Ovary (tissue), 9 donors: ENCODE data around the gene EIF4E. TPM values are rescaled to one million over a fixed set of nuclear protein-coding genes. Genes with fewer than 3 reads are reported as not detected.
"Not testable (repeated sequence)": the region's sequence is repeated elsewhere in the genome, so short reads cannot be mapped to it uniquely, and the experiment has no call there.

ENCODE experiments used
- DNase-seq, 5 donors: peaks; one replicate each; pipeline ENCODE4 v3.0.0-alpha.2; 2019 to 2020
- H3K27ac ChIP-seq, 2 donors: fragments of 200-600 bp; one replicate each; pipeline versions ENCODE4 v1.5.1 to v1.8.0; 2019 to 2022
- H3K27me3 ChIP-seq: fragments of 200-600 bp; one replicate; pipeline ENCODE4 v1.8.0; 2022
- H3K36me3 ChIP-seq: fragments of 200-600 bp; sonication (generic); one replicate; pipeline ENCODE4 v1.5.1; 2019
- H3K4me1 ChIP-seq: one replicate; pipeline ENCODE4 v1.8.1; 2013; ENCODE audit warnings: mild to moderate bottlenecking, moderate library complexity; ENCODE audit not compliant: insufficient read depth
- H3K4me3 ChIP-seq: fragments of 200-600 bp; sonication (generic); one replicate; pipeline ENCODE4 v1.5.1; 2017
- H3K9me3 ChIP-seq, 2 donors: fragments of 200-600 bp in 1 of 2; sonication (generic) in 1 of 2; one replicate each; pipeline versions ENCODE4 v1.5.1 to v1.8.1; 2013 to 2019; ENCODE audit warnings: mild to moderate bottlenecking in 1 of 2, moderate library complexity in 1 of 2
- EP300 ChIP-seq: sonication (generic); formaldehyde crosslinking; IDR thresholded peaks from one replicate; pipeline ENCODE4 v1.6.1; 2017; ENCODE audit warnings: antibody characterized with exemption
- POLR2A ChIP-seq: fragments of 450-650 bp; IDR thresholded peaks from one replicate; pipeline ENCODE4 v1.6.1; 2017; ENCODE audit warnings: antibody characterized with exemption, mild to moderate bottlenecking, moderate library complexity
- WGBS, 3 donors: extraction: QIAGEN DNeasy Blood & Tissue Kit in 1 of 3; methylation state at CpG; one replicate each; pipeline versions ENCODE4 v1.1.5 to v1.1.7; 2013 to 2017; 5-methylcytosine and 5-hydroxymethylcytosine counted together
- intact Hi-C, 4 donors: fragments of 100-400 bp; cut with DNase I; formaldehyde crosslinking; loops; one replicate each; pipeline versions ENCODE4 v1.11.0 to v1.15.1; 2022 to 2023
- polyA plus RNA-seq, 2 donors: library from polyadenylated mRNA; stranded (reverse); fragments of 200-250 nt in 1 of 2; fragments of 350-450 nt in 1 of 2; fragmentation: Illumina TruSeq in 1 of 2; extraction: RNeasy Lipid Tissue Mini Kit (QIAGEN cat#74804) in 1 of 2; gene quantifications; one replicate each; pipeline ENCODE4 v1.2.3, GENCODE V29; 2013 to 2014
- total RNA-seq, 7 donors: library from RNA; depleted of rRNA in 2 of 7; stranded (reverse); fragments of >200 nt in 2 of 7; fragmentation: NEBNext Ultra II Directional in 3 of 7; extraction: Animal tissue kit (Norgen Biotek cat#: 25700) in 3 of 7; gene quantifications; one replicate each; pipeline versions ENCODE4 v1.1.0 to v1.2.4, GENCODE V29; 2016 to 2023
- TF ChIP-seq, protein P1 (sequence below), 3 donors: fragments of 450-650 bp in 2 of 3; fragments of 200-600 bp in 1 of 3; IDR thresholded peaks; one replicate each; pipeline versions ENCODE4 v1.5.1 to v1.8.0; 2016 to 2022; ENCODE audit warnings: antibody characterized with exemption in 3 of 3, mild to moderate bottlenecking in 1 of 3
- donor health status: DM: no; HTN: no; CAD: no; lungs with moderate emphysema.
- donor health status: DM: no; HTN: no; CAD: no.
- donor health status: Bipolar disorder and iron deficiency.
- donor health status: DM: yes; HTN: yes; CAD: no.
- donor health status: DM: no; HTN: no; CAD: no.
- donor health status: DM: yes; HTN: yes; CAD: no.

Gene EIF4E
- total and polyA plus RNA-seq, 9 donors = 26.7 to 74.4 (median 62.7) TPM

DNA sequence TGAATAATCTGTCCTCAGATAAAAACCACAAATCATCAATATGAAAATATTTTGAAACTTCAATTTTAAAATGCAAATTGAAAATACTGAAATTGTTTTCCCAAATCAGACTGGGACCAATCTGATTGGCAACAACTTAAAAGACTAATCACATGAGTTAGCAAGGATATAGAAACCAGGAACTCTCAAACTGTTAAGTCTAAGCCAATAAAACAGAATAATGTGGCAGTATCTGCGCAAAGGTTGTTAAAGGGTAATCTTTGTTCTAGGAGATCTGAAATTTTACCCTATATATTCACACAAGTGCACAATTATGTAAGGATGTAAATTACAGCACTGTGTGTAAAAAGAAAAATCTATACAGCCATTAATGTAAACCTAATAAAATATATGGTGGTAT lies 29.7 kb downstream of the EIF4E start:
- intact Hi-C loops = no loop called here
- Histone ChIP-seq H3K27me3 (no peaks in the 10 kb centered on the region), H3K4me3 (no peak overlapping the region), H3K9me3 (no peaks in the 10 kb centered on the region), H3K36me3 (no peaks in the 10 kb centered on the region), H3K27ac (no peak overlapping the region), H3K4me1 (no peaks in the 10 kb centered on the region)
- 96 to 98% (median 98%) methylated on average over 1 of the region's 1 CpG for WGBS, 3 donors
- TF ChIP-seq POLR2A (no peak), EP300 (no peak)
- TF ChIP-seq, protein P1, sequence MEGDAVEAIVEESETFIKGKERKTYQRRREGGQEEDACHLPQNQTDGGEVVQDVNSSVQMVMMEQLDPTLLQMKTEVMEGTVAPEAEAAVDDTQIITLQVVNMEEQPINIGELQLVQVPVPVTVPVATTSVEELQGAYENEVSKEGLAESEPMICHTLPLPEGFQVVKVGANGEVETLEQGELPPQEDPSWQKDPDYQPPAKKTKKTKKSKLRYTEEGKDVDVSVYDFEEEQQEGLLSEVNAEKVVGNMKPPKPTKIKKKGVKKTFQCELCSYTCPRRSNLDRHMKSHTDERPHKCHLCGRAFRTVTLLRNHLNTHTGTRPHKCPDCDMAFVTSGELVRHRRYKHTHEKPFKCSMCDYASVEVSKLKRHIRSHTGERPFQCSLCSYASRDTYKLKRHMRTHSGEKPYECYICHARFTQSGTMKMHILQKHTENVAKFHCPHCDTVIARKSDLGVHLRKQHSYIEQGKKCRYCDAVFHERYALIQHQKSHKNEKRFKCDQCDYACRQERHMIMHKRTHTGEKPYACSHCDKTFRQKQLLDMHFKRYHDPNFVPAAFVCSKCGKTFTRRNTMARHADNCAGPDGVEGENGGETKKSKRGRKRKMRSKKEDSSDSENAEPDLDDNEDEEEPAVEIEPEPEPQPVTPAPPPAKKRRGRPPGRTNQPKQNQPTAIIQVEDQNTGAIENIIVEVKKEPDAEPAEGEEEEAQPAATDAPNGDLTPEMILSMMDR (IDR thresholded peaks at IDR 0.05) = no peak
- DNase-seq = no peak

DNA sequence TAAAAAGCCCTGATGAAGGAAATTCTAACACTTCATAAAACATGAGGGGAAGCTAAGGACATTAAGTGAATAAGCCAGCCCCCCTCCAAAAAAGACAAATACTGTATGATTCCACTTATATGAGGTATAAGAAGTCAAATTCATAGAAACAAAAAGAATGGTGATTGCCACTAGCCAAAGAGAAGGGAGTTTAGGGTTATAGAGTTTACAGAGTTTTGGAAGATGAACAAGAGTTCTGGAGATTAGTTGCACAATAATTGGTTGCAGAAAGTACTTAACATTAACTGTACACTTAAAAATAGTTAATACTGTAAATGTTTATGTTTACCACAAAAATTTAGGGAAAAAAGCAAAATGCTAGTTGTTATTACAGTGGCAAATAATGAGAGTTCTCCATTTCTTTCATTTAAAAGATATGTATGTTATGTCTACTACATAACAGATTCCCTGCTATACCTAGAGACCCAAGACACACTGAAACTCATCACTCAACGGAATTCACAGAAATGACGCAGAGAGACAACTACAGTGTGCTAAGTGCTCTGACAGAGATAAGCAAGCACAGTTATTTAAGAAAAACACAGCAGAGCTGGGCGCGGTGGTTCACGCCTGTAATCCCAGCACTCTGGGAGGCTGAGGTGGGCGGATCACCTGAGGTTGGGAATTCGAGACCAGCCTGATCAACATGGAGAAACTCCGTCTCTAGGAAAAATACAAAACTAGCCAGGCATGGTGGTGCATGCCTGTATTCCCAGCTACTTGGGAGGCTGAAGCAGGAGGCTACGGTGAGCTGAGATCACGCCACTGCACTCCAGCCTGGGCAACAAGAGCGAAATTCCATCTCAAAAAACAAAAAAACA lies 37.2 kb downstream of the EIF4E start:
- 97% methylated on average over 11 of the region's 11 CpGs for WGBS, 3 donors
- H3K9me3 ChIP-seq = no peaks in the 10 kb centered on the region
- no peaks in the 10 kb centered on the region for H3K4me1 ChIP-seq
- intact Hi-C loops = no loop called here
- no peaks in the 10 kb centered on the region for H3K36me3 ChIP-seq
- H3K27ac ChIP-seq = no peak overlapping the region
- no peak for DNase-seq
- H3K4me3 ChIP-seq = no peak overlapping the region
- H3K27me3 ChIP-seq = no peaks in the 10 kb centered on the region
- no peak for TF ChIP-seq POLR2A
- TF ChIP-seq EP300 = no peak
- TF ChIP-seq, protein P1 (IDR thresholded peaks at IDR 0.05) = no peak

DNA sequence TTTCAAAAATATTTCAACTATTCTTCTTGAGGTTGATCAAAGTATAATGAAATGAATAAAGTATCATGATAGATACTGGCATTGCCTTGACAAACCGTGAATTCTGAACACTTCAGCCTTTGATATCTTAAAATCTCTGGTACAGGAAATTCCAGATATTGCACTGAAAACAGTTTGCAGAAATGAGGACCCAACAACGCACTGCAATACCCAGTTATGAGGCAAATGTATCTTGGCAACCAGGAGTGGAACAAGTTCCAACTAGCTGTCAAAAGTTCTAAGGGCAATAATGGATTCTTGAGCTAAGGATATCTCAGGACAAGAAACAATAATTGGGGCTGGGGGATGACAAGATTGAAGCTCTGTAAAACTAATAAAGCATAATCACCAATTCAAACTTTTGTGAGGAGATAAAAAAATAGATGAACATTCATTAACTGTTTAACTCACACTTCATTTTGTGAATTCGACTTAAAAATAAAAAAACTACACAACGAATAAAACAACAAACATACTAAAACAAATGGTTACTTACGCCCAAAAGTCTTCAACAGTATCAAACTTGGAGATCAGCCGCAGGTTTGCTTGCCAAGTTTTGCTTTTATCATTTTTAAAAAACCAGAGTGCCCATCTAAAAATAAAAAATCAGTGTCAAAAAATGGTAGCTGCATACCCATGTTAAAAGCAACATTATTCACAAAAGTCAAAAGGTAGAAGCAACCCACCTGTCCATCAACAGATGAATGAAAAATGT lies 38.1 kb downstream of the EIF4E start:
- Histone ChIP-seq H3K4me3 (no peak overlapping the region), H3K9me3 (no peaks in the 10 kb centered on the region), H3K27me3 (no peaks in the 10 kb centered on the region), H3K27ac (no peak overlapping the region), H3K36me3 (no peaks in the 10 kb centered on the region), H3K4me1 (no peaks in the 10 kb centered on the region)
- intact Hi-C loops = no loop called here
- WGBS, 3 donors = 77 to 85% (median 83%) methylated on average over 6 of the region's 6 CpGs
- TF ChIP-seq EP300 = no peak
- TF ChIP-seq, protein P1 (IDR thresholded peaks at IDR 0.05) = no peak
- TF ChIP-seq POLR2A = no peak
- DNase-seq = no peak

DNA sequence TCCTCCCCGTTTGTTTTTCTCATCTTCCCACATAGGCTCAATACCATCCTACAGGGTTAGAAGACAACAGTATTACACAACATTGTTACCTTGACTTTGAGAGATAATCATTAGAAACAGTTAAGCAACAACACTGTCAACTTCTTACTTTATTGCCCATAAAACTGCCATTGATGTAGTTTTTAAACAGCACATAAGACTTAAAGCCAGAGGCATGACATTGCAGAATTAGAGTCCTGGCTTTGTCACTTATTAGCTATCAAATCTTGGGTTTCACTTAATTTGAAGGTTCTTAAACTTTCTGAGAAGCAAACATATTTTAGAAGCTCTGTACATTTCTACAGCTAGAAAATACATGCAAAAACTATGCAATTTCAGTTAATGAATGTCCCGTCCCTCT lies 41.8 kb downstream of the EIF4E start:
- intact Hi-C loops = no loop called here
- H3K36me3 ChIP-seq = no peaks in the 10 kb centered on the region
- no peak overlapping the region for H3K27ac ChIP-seq
- H3K27me3 ChIP-seq = no peaks in the 10 kb centered on the region
- H3K9me3 ChIP-seq = no peaks in the 10 kb centered on the region
- WGBS, 3 donors = 90 to 95% (median 92%) methylated on average over 2 of the region's 2 CpGs
- TF ChIP-seq, protein P1 (IDR thresholded peaks at IDR 0.05) = no peak
- H3K4me1 ChIP-seq = no peaks in the 10 kb centered on the region
- DNase-seq = no peak
- H3K4me3 ChIP-seq = no peak overlapping the region

DNA sequence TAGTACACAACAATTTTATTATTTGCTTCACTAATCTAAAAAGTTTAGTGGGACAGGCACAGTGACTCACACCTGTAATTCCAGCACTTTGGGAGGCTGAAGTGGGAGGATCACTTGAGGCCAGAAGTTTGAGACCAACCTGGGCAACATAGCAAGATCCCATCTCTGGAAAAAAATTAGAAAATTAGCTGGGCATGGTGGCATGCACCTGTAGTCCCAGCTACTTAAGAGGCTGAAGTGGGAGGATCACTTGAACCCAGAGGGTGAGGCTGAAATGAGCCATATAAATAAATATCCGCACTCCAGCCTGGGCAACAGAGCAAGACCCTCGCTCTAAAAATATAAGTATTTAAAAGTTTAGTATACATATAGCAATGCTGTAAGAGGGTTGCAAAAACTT lies 42.6 kb downstream of the EIF4E start:
- H3K4me3 ChIP-seq, intact Hi-C loops, H3K4me1 ChIP-seq, H3K27me3 ChIP-seq, H3K9me3 ChIP-seq, H3K27ac ChIP-seq, H3K36me3 ChIP-seq, DNase-seq: not testable (repeated sequence)
- 97 to 98% (median 97%) methylated on average over 2 of the region's 2 CpGs for WGBS, 3 donors

DNA sequence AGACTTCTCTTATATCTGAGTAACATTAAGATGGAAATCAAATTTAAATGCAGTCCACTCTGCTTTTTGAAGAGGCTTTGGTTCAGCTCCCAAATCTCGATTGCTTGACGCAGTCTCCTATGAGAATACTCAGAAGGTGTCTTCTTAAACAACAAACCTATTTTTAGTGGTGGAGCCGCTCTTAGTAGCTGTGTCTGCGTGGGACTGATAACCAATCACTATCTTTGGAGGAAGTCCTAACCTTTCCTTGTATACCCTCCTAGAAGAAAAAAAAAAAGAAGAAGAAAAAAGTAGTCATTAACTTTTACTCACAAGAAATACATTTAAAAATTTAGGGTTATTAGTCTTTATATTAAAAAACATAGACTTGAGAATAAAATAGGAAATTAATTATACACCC lies 48.0 kb downstream of the EIF4E start:
- WGBS, 3 donors = 92 to 94% (median 93%) methylated on average over 4 of the region's 4 CpGs

More for the DNA sequence above, 48.0 kb downstream of the EIF4E start:
- H3K9me3 ChIP-seq, DNase-seq, intact Hi-C loops, H3K4me3 ChIP-seq, H3K36me3 ChIP-seq, H3K27me3 ChIP-seq, H3K27ac ChIP-seq, H3K4me1 ChIP-seq: not testable (repeated sequence)
